ENCODE measurements around the gene PTPN18. TPM values are rescaled to one million over a fixed set of nuclear protein-coding genes. Genes with fewer than 3 reads are reported as not detected.

Gene PTPN18
- total and polyA plus RNA-seq, 2 of the 4 experiments (the other 2 are of a cell fraction), result 9.7 to 15.5 TPM

GRCh38 chr2:130381145-130381544 is 25.3 kb downstream of the PTPN18 start:
- ATAC-seq (ENCODE audit: low read depth), result no peak
- H3K36me3 ChIP-seq (ENCODE audit: control insufficient read depth, insufficient read depth, low read length), result peaks cover 10% of the 10 kb centered on the region
- BruUV-seq (replicated peaks), result no TSS peak
- no peak overlapping the region for H3K27ac ChIP-seq (ENCODE audit: insufficient read depth, low read length)
- H3K79me1 ChIP-seq (ENCODE audit: low read depth in 1 of 2, low read length in 2 of 2), result peaks cover 26 to 64% of the 10 kb centered on the region in 2 experiments
- H3K56ac ChIP-seq (ENCODE audit: extremely low read depth, insufficient read depth, low read length), result no peak overlapping the region
- no peak overlapping the region for H2BK5ac ChIP-seq (ENCODE audit: low read depth, low read length, poor library complexity, severe bottlenecking)
- H2BK20ac ChIP-seq (ENCODE audit: low read depth, low read length), result no peak overlapping the region
- WGBS, 2 experiments (ENCODE audit: extremely low coverage in 2 of 2, insufficient read length in 1 of 2), result 86% methylated on average over 2 of the region's 4 CpGs; no CpG with 5 or more reads in 1 of the 2 experiments
- TF ChIP-seq FOS (IDR thresholded peaks at IDR 0.05; ENCODE audit: low read depth, low read length), result no peak
- H2BK120ac ChIP-seq (ENCODE audit: low read depth, low read length), result no peak overlapping the region
- H3K18ac ChIP-seq (ENCODE audit: low read depth, low read length), result no peak overlapping the region
- H3K23ac ChIP-seq (ENCODE audit: low read depth, low read length), result no peak overlapping the region
- H2BK15ac ChIP-seq (ENCODE audit: low read depth, low read length), result no peak overlapping the region
- no peaks in the 10 kb centered on the region for H3K27me3 ChIP-seq (ENCODE audit: control insufficient read depth, insufficient read depth, low read length)
- 0 out of 2 replicates have a peak, but pooled peaks cover 2% of the 10 kb centered on the region for H3K4me1 ChIP-seq (ENCODE audit: control insufficient read depth, insufficient read depth, low read length)
- H3K9me3 ChIP-seq (ENCODE audit: control insufficient read depth, insufficient read depth, low read length), result no peaks in the 10 kb centered on the region
- no peak for DNase-seq
- H3K9me1 ChIP-seq (ENCODE audit: insufficient read depth, low read length), result peaks cover 17% of the 10 kb centered on the region
- no peak overlapping the region for H2AK5ac ChIP-seq (ENCODE audit: low read depth, low read length)
- H3K4me3 ChIP-seq (ENCODE audit: insufficient read depth, low read depth, low read length), result no peak overlapping the region
- no peak overlapping the region for H3K4me2 ChIP-seq (ENCODE audit: low read depth, low read length)
- no peak overlapping the region for H3K14ac ChIP-seq (replicated peaks; ENCODE audit: low read depth, low read length)
- no peak overlapping the region for H3K4ac ChIP-seq (ENCODE audit: low read depth, low read length)
- H4K8ac ChIP-seq (ENCODE audit: low read depth in 2 of 2, low read length in 2 of 2), result no peak overlapping the region
- ChIA-PET CTCF (no interaction called here), POLR2A (ENCODE audit: unreplicated experiment) (no interaction called here)
- peaks cover 3% of the 10 kb centered on the region for H4K20me1 ChIP-seq (ENCODE audit: insufficient read depth, low read length)
- H2AFZ ChIP-seq (replicated peaks; ENCODE audit: low read length, poor library complexity), result no peak overlapping the region
- H3K9ac ChIP-seq (ENCODE audit: low read depth, low read length), result no peak overlapping the region
- intact Hi-C loops (cut with micrococcal nuclease), result no loop called here
- dilution Hi-C loops (cut with HindIII; ENCODE audit: low sequenced_read_pairs, unreplicated experiment), result no loop called here
- in situ Hi-C loops (cut with MboI; ENCODE audit: low sequenced_read_pairs), result no loop called here
- no peak overlapping the region for H4K5ac ChIP-seq (ENCODE audit: low read depth, low read length)
- H4K91ac ChIP-seq (ENCODE audit: insufficient read depth, low read depth, low read length), result no peak overlapping the region
- H2AK9ac ChIP-seq (replicated peaks; ENCODE audit: low read depth, low read length, poor library complexity), result no peak overlapping the region

Measured in IMR-90 (cell line).